Measurements from ENCODE around the gene PYGO1. TPM values are rescaled to one million over a fixed set of nuclear protein-coding genes. Genes with fewer than 3 reads are reported as not detected.

Gene PYGO1
- polyA plus RNA-seq, 3 donors, result not detected

- no peak for DNase-seq
- Mint-ChIP-seq H3K9me3 (no peaks in the 10 kb centered on the region), H3K4me1 (peaks cover 2% of the 10 kb centered on the region), H3K27ac (no peak overlapping the region), H3K4me3 (no peak overlapping the region), H3K36me3 (no peaks in the 10 kb centered on the region), H3K27me3 (ENCODE audit: low read depth in 3 of 3) (peaks cover 0 to 3% (median 3%) of the 10 kb centered on the region in 3 donors)
- Histone ChIP-seq H2AFZ (ENCODE audit: insufficient read depth, low read depth, low read length, poor library complexity, severe bottlenecking) (no peak overlapping the region), H3K9ac (ENCODE audit: insufficient read depth, low read length, poor library complexity, severe bottlenecking) (no peak overlapping the region), H3K4me2 (replicated peaks; ENCODE audit: extremely low read depth, low read length, poor library complexity, severe bottlenecking) (no peak overlapping the region), H4K20me1 (ENCODE audit: insufficient read depth, low read length) (no peaks in the 10 kb centered on the region), H3K79me2 (ENCODE audit: insufficient read depth, low read length) (no peaks in the 10 kb centered on the region), H3K27ac (ENCODE audit: low read depth in 1 of 2, low read length in 2 of 2) (no peak overlapping the region), H3K27me3 (ENCODE audit: control insufficient read depth in 2 of 2, insufficient read depth in 2 of 2, low read length in 2 of 2) (no peaks in the 10 kb centered on the region), H3K9me3 (replicated peaks in 1 of 2; ENCODE audit: control insufficient read depth in 1 of 2, insufficient read depth in 1 of 2, low read length in 2 of 2) (no peaks in the 10 kb centered on the region), H3K4me1 (ENCODE audit: control insufficient read depth in 1 of 2, insufficient read depth in 2 of 2, low read length in 2 of 2) (no peaks in the 10 kb centered on the region), H3K4me3 (replicated peaks in 1 of 3; ENCODE audit: low read depth in 2 of 3, low read length in 3 of 3) (no peak overlapping the region), H3K36me3 (replicated peaks in 1 of 2; ENCODE audit: control insufficient read depth in 1 of 2, insufficient read depth in 2 of 2, low read length in 2 of 2) (no peaks in the 10 kb centered on the region)
- TF ChIP-seq CTCF (IDR thresholded peaks at IDR 0.05), result no peak
- intact Hi-C loops (cut with micrococcal nuclease), result no loop called here
Observed at GRCh38 chr15:55532944-55533343, 55.2 kb downstream of the PYGO1 start.

GRCh38 chr15:55530861-55531313 lies 57.3 kb downstream of the PYGO1 start:
- Histone ChIP-seq H3K27ac (ENCODE audit: low read depth in 1 of 2, low read length in 2 of 2) (no peak overlapping the region), H2AFZ (ENCODE audit: insufficient read depth, low read depth, low read length, poor library complexity, severe bottlenecking) (no peak overlapping the region), H3K4me2 (replicated peaks; ENCODE audit: extremely low read depth, low read length, poor library complexity, severe bottlenecking) (no peak overlapping the region), H3K4me3 (replicated peaks in 1 of 3; ENCODE audit: low read depth in 2 of 3, low read length in 3 of 3) (no peak overlapping the region), H3K4me1 (ENCODE audit: control insufficient read depth in 1 of 2, insufficient read depth in 2 of 2, low read length in 2 of 2) (no peaks in the 10 kb centered on the region), H3K79me2 (ENCODE audit: insufficient read depth, low read length) (no peaks in the 10 kb centered on the region), H4K20me1 (ENCODE audit: insufficient read depth, low read length) (no peaks in the 10 kb centered on the region), H3K9me3 (replicated peaks in 1 of 2; ENCODE audit: control insufficient read depth in 1 of 2, insufficient read depth in 1 of 2, low read length in 2 of 2) (no peaks in the 10 kb centered on the region), H3K9ac (ENCODE audit: insufficient read depth, low read length, poor library complexity, severe bottlenecking) (no peak overlapping the region), H3K36me3 (replicated peaks in 1 of 2; ENCODE audit: control insufficient read depth in 1 of 2, insufficient read depth in 2 of 2, low read length in 2 of 2) (no peaks in the 10 kb centered on the region), H3K27me3 (ENCODE audit: control insufficient read depth in 2 of 2, insufficient read depth in 2 of 2, low read length in 2 of 2) (no peaks in the 10 kb centered on the region)
- Mint-ChIP-seq H3K9me3 (no peaks in the 10 kb centered on the region), H3K4me3 (no peak overlapping the region), H3K36me3 (no peaks in the 10 kb centered on the region), H3K27me3 (ENCODE audit: low read depth in 3 of 3) (peaks cover 0 to 5% (median 0%) of the 10 kb centered on the region in 3 donors), H3K4me1 (peaks cover 6% of the 10 kb centered on the region), H3K27ac (no peak overlapping the region)
- intact Hi-C loops (cut with micrococcal nuclease), result no loop called here
- DNase-seq, result no peak
- TF ChIP-seq CTCF (IDR thresholded peaks at IDR 0.05), result no peak
- 75% methylated on average over 4 of the region's 4 CpGs for WGBS (ENCODE audit: insufficient coverage)
